ENCODE measurements around the gene MED14. TPM values are rescaled to one million over a fixed set of nuclear protein-coding genes. Genes with fewer than 3 reads are reported as not detected.
A peak's percentile ranks its signal among the peaks of the same experiment; 100 is the strongest.

The MED14 gene
- total and polyA plus RNA-seq, 10 of the 15 experiments (the other 5 are each of a cell fraction or from before 2014, with no cell fraction given), result 8.8 to 99.4 (median 29.4) TPM

GRCh38 chrX:40749681-40750494 is 14.5 kb upstream of the MED14 start (continued):
- no peak for TF ChIP-seq RCOR1 (conservative IDR thresholded peaks at IDR 0.05; ENCODE audit: low read depth, low read length)
- TF ChIP-seq TCF3 (IDR thresholded peaks at IDR 0.05; ENCODE audit: borderline replicate concordance, insufficient read depth, low read depth, low read length), result peak; percentile 43; the same call in 1 of the 2 replicates
- 0 out of 2 replicates have a peak, but pooled peaks have one; percentile 48 for TF ChIP-seq CBX5 (IDR thresholded peaks at IDR 0.05; ENCODE audit: low read depth)
- no peak for TF ChIP-seq CBX3 (IDR thresholded peaks at IDR 0.05; ENCODE audit: borderline replicate concordance, low read depth)
- TF ChIP-seq IRF4 (IDR thresholded peaks at IDR 0.05; ENCODE audit: low read depth, low read length), result peak; percentile 81
- peak; percentile 51 to 69; a peak in 3 of 4 replicates for TF ChIP-seq EP300 (IDR thresholded peaks at IDR 0.05; ENCODE audit: borderline replicate concordance in 1 of 2, control insufficient read depth in 1 of 2, low read depth in 2 of 2, low read length in 2 of 2)
- TF ChIP-seq SKIL (IDR thresholded peaks at IDR 0.05; ENCODE audit: low read depth, poor library complexity, severe bottlenecking), result peak; percentile 79
- TF ChIP-seq ZBED1 (IDR thresholded peaks at IDR 0.05; ENCODE audit: borderline replicate concordance), result no peak
- TF ChIP-seq RUNX3 (IDR thresholded peaks at IDR 0.05; ENCODE audit: low read length), result peak; percentile 43; the same call in 1 of the 2 replicates
- peak; percentile 94 for TF ChIP-seq IKZF1 (conservative IDR thresholded peaks at IDR 0.05)
- TF ChIP-seq ELK1 (IDR thresholded peaks at IDR 0.05; ENCODE audit: low read depth, low read length), result no peak
- no peak for TF ChIP-seq ATF2 (IDR thresholded peaks at IDR 0.05; ENCODE audit: low read length)
- TF ChIP-seq BACH1 (IDR thresholded peaks at IDR 0.05; ENCODE audit: borderline replicate concordance), result peak; percentile 49; the same call in 1 of the 2 replicates
- no peak for TF ChIP-seq STAT1 (conservative IDR thresholded peaks at IDR 0.05)
- TF ChIP-seq WRNIP1 (IDR thresholded peaks at IDR 0.05; ENCODE audit: borderline replicate concordance, low read depth, low read length), result no peak
- peak; percentile 92 to 95 for TF ChIP-seq BHLHE40 (IDR thresholded peaks at IDR 0.05; ENCODE audit: borderline replicate concordance in 1 of 2, low read depth in 2 of 2, low read length in 1 of 2)
- TF ChIP-seq E2F8 (IDR thresholded peaks at IDR 0.05; ENCODE audit: low read depth, partially characterized antibody), result no peak
- peak; percentile 75; the same call in 1 of the 2 replicates for TF ChIP-seq MTA3 (IDR thresholded peaks at IDR 0.05; ENCODE audit: borderline replicate concordance, low read length)
- TF ChIP-seq BMI1 (IDR thresholded peaks at IDR 0.05; ENCODE audit: borderline replicate concordance), result peak; percentile 28; the same call in 1 of the 2 replicates

Measured in GM12878 (cell line).